Activated CD4-positive, CD25-positive, alpha-beta regulatory T cell treated with anti-CD3 and anti-CD28 coated beads, Interleukin-2, amount 50 U/mL, for 72 hours (primary cell): ENCODE data around the gene NRXN2.
"Not testable (repeated sequence)": the region's sequence is repeated elsewhere in the genome, so short reads cannot be mapped to it uniquely, and the experiment has no call there.

Source experiments
- DNase-seq: peaks from one replicate; pipeline ENCODE4 v3.0.0; 2021

NRXN2 gene

DNA sequence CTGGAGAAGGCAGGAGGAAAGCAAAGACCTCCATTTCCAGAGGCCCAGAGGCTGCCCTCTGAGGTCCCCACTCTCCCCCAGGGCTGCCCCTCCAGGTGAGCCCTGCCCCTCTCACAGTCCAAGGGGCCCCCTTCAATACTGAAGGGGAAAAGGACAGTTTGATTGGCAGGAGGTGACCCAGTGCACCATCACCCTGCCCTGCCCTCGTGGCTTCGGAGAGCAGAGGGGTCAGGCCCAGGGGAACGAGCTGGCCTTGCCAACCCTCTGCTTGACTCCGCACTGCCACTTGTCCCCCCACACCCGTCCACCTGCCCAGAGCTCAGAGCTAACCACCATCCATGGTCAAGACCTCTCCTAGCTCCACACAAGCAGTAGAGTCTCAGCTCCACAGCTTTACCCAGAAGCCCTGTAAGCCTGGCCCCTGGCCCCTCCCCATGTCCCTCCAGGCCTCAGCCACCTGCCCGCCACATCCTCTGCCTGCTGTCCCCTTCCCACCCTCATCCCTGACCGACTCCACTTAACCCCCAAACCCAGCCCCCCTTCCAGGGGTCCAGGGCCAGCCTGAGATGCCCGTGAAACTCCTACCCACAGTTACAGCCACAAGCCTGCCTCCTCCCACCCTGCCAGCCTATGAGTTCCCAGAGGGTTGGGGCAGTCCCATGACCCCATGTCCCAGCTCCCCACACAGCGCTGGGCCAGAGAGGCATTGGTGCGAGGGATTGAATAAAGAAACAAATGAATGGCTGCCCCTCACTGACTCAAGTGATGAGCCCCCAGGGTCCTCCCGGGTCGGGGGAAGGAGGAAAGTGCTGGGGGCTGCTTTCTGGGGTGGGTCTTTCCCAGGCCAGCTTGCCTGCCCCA is 121.2 kb downstream of the NRXN2 start:
- no peak for DNase-seq

DNA sequence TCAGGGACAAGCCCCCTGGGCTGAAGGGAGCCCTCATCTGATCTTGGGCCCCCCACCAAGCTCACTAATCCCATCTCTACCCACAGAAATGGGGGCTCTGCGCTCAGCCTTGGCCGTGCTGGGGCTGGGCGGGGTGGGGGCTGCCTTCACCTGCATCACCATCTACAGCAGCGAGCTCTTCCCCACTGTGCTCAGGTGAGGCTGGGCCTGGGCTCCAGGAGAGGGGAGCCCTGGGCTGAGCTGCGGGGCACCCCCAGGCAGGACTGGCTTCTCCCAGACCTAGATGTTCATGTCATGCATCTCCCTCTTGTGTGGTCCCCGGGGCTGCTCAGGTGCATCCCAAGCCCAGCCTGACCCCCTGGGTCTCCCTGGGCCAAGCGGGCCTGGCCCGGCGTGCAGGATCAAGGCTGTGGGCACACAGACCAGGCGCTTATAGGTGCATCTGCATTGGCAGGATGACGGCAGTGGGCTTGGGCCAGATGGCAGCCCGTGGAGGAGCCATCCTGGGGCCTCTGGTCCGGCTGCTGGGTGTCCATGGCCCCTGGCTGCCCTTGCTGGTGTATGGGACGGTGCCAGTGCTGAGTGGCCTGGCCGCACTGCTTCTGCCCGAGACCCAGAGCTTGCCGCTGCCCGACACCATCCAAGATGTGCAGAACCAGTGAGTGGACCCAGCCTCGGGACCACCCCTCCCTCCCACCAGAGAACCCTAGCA is 122.6 kb downstream of the NRXN2 start:
- no peak for DNase-seq

DNA sequence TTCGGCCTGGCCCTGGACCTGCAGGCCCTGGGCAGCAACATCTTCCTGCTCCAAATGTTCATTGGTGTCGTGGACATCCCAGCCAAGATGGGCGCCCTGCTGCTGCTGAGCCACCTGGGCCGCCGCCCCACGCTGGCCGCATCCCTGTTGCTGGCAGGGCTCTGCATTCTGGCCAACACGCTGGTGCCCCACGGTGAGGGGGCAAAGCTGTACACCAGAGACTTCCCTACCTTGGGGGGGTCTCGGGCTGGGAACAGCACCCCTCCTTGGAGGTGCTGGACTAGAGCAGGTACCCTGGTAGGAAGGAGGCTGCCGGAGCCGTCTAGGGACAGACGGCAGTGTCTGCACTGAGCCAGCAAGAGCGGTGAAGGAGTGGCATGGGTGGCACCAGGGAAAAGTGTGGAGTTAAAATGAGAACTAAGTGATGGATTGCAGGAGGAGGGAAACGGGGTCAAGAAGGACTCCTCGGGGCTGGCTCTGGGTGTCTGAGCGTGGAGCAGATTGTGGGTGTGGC is 123.2 kb downstream of the NRXN2 start:
- DNase-seq = no peak

DNA sequence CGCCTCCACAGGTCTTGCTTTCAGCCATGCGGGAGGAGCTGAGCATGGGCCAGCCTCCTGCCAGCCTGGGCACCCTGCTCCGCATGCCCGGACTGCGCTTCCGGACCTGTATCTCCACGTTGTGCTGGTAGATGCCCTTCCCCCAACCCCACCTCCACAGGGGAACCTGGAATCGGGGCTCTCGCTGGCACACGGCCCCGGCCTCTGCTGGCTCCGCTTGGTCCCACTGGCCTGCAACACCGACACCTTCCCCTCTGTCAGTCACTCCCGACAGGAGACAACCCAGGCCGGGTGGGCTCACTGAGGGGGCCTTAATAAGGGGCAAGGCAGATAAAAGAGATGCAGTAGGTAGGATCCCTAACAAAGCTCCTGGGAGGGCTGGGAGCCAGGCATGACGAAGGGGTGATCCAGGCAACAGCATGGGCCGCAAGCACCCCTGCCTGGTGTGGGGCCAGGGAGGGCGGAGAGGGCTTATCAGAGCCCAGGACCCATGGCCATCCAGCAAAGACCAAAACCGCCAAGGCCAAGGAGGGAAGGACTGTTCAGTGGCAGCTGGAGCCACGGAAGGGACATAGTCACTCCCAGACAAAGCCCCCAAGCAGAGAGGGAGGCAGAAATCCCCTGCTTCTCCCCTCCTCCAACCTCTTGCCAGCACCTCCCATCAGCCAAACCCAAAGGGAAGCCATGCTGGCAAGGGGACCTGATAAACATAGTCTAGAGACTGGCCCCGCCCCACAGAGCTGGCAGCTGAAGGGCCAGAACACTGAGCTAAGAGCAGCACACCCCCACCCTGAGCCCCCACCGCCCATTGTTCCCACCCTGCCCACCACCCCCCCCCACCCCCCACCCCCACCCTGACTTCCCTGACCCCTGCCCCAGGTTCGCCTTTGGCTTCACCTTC is 124.0 kb downstream of the NRXN2 start:
- no peak for DNase-seq

DNA sequence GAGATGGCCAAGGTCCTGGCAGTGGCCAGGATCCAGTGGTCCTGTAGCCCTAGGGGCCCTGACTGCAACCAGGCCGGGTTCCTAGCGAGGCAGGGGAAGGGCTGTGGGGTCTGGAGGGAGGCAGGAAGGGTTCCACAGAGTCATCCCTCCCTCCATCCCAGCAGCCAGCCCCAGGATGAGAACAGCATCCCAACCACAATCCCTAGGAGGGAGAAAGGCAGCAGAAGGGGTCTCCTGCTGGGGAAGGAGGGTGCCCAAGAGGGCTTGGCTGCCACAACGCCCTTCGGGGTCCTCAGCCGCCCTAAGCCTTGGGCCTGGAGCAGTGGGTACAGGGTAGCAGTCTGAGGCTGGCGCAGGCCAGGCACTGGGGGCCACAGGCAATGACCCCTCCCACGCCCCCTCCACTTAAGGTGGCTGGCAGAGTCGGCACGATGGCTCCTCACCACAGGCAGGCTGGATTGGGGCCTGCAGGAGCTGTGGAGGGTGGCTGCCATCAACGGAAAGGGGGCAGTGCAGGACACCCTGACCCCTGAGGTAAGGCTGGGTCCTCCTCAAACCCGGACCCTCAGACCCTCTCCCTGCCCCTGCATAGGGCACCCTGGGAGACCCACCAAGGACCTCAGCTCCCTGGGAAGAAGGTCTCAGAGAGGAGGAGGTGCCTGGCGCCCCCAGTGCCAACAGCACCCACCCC is 124.7 kb downstream of the NRXN2 start:
- DNase-seq = no peak

DNA sequence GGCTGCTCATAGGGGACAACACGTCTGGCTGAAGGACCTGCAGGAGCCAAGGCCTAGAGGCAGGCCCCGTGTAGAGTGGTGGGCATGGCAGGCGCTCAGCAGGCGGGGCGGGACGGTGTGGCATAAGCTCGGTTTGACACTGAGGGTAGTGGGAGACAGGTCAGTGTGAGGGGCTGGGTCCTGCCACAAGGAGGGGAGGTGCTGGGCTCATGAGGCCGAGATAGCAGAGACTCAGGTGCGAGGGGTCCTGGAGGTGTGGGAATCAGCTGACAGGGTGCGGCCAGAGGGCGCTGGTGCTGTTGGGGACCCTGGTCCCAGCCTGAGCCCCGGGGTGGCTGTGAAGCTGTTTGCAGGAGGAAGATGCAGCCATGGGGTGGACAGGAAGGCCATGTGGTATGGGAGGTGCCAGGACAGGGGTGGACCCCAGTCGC is 125.3 kb downstream of the NRXN2 start:
- no peak for DNase-seq

DNA sequence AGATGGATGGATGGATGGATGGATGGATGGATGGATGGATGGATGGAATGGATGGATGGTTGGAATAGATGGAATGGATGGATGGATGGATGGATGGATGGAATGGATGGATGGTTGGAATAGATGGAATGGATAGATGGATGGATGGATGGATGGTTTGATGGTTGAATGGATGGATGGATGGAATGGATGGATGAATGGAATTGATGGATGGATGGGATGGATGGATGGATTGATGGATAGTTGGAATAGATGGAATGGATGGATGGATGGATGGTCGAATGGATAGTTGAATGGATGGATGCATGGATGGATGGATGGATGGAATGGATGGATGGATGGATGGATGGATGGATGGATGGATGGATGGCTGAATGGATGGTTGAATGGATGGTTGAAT is 127.1 kb downstream of the NRXN2 start:
- not testable (repeated sequence) for DNase-seq

DNA sequence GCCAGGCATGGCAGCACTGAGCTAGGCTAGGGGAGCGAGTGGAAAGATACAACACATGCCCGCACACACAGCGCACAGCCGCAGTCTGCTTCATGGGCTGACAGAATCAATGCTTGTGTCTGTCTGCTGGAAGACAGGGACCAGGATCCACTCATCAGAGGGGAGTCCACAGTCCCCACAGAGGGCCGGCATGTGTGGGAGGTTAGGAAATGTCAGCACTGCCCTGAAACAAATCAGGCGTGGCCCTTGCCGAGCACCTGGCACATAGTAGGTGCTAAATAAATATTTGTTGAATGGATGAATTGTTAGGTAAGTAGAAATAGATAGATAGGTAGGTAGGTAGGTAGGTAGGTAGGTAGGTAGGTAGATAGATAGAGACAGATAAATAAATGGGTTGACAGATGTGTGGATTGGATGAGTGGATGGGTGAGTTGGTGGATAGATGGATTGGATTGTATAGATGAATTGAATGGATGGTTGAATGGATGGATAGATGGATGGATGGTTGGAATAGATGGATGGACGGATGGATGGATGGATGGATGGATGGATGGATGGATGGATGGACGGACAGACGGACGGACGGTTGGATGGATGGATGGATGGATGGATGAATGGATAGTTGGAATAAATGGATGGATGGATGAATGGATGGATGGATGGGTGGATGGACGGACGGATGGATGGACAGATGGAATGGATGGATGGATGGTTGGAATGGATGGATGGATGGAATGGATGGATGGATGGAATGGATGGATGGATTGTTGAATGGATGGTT is 128.6 kb downstream of the NRXN2 start:
- no peak for DNase-seq

DNA sequence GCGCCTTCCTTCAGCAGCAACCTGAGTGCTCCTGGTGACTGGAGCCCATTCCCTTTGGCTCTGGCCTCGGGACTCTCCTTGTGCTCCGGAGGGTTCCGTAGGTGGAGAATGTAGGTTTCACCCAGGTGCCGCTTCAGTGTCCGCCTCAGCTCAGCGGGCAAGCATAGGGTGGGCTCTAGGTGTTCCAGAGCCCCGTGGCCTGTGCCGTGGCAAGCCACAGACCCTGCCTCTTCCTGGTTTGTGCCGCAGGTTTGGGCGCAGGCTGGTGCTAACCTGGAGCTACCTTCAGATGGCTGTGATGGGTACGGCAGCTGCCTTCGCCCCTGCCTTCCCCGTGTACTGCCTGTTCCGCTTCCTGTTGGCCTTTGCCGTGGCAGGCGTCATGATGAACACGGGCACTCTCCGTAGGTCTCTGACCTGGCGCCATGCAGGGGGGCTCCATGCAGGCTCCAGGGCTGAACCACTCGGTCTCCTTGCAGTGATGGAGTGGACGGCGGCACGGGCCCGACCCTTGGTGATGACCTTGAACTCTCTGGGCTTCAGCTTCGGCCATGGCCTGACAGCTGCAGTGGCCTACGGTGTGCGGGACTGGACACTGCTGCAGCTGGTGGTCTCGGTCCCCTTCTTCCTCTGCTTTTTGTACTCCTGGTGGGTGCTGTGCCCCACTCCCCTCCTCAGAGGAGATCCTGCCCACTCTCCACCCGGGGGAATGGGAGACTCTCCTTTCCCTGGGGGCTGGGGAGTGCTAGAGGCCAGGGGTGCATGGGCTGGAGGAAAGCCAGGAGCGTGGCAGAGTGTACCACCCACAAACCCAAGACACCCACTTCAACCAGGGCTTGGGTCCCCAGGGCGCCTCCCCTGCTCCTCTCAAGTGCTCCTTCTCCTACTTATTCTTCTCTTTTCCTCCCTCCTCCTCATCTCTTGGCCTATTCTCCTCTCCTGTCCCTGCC is 129.6 kb downstream of the NRXN2 start:
- DNase-seq = no peak

DNA sequence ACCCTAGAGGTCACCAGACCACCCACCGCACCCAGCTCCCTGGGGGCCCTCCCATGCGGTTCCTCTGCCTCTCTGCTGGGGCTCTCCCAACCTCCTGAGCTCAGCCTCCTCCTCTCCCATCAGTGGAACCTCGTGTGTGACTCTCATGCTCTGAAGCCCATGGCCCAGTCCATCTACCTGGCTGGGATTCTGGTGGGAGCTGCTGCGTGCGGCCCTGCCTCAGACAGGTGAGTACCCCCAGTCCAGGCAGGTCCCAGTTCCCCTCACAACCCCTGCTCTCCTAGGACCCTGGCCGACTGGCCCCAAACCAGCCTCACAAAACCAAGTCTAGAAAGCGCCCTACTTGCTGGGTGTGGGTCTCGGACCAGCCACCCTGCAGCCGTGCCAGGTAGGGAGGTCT is 130.3 kb downstream of the NRXN2 start:
- DNase-seq = no peak

DNA sequence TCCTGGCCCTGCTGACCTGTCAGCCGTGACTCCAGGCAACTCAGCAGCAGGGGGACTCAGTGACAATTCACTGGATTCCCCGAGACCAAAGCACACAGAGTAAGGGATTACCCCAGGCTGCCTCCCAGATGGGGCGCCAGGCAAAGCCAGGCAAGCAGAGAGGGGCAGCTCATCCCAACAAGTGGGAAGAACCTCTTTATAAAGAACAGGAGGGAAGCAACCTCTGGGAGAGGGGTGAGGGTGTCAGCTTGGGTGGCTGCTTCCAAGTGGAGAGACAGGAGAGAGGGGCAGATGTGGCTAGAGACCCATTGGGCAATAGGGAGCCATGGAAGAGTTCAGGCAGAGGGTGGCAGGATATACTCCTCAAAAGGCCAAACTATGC is 130.8 kb downstream of the NRXN2 start:
- DNase-seq = no peak

DNA sequence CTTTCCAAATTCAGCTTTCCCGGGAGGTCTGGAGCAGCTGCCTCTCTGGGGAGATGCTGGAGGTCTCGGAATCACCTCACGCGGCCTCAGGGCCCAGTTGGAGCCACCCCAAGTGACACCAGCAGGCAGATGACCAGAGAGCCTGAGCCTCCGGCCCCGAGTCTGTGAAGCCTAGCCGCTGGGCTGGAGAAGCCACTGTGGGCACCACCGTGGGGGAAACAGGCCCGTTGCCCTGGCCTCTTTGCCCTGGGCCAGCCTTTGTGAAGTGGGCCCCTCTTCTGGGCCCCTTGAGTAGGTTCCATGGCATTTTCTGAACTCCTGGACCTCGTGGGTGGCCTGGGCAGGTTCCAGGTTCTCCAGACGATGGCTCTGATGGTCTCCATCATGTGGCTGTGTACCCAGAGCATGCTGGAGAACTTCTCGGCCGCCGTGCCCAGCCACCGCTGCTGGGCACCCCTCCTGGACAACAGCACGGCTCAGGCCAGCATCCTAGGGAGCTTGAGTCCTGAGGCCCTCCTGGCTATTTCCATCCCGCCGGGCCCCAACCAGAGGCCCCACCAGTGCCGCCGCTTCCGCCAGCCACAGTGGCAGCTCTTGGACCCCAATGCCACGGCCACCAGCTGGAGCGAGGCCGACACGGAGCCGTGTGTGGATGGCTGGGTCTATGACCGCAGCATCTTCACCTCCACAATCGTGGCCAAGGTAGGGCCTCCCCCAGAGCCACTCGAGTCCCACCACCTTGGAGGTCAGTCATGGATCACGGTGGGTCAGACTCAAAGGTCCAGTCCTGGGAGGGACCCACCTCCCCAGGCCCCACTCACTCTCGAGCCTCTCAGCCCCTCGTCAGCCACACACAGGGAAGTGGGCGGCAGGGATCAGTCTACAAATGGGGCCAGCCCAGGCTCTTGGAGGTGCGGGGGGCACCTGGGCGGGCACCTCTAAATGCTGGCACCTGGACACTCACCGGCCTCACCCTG is 131.5 kb downstream of the NRXN2 start:
- no peak for DNase-seq

DNA sequence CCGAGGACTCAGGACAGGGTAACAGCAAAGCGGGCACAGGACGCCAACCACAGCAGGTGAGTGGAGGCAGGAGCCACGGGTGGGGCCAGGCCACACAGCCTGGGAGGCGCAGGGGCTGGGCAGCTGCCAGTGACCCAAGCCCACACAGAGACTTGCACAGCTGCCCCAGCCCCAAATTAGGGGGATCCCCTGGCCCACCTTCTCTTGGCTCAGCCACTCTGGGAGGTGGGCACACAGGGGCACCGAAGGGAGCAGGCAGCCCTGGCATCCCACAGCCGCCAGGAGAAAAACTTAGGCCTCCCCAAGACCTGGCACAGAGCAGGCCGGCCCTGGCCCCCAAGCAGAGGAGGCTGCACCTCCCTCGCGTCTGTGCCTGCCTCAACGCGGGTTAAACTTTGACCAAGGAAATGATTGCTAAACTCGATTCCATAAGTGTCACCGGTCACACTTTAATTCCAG is 132.2 kb downstream of the NRXN2 start, which contains the start of gene SLC22A12:
SLC22A12 (plus strand) TSS at position 458 of the 459 bp plus-strand sequence. CDS start 337 bp downstream, outside the sequence.
- no peak for DNase-seq

DNA sequence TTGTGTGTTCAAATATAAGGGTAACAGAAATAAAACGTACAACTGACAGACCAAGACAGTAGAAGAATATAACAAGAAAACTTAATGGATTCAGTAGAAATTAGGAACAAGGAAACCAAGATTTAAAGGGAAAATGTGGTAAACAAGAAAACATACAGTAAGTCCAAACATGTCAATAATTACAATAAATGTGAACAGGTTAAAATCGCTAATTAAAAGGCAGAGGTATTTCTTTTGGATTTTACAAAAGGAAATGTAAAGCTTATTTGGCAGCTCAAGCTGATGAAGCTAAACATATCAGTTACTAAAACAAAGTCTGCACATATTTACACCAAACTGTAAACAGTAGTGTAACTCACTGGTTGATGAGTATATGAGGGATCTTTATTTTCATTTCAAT is 134.3 kb downstream of the NRXN2 start:
- DNase-seq = no peak

DNA sequence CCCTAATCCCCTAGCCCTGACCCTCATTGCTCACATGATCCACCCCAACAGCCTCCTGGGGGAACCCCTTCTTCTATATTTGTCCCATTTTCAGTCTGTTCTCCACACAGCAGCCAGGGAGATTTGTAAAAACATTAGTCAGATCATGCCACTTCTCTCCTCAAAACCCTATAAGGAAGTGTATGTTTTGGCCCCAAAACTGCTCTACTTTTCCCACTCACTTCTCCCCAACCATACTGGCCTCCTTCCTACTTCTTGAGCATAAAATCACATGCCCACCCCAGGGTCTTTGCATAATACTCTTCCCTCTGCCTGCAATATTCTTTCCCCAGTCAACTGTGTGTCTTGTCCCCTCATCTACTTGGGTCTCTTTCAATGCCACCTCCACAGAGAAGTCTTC is 136.6 kb downstream of the NRXN2 start:
- DNase-seq = no peak

DNA sequence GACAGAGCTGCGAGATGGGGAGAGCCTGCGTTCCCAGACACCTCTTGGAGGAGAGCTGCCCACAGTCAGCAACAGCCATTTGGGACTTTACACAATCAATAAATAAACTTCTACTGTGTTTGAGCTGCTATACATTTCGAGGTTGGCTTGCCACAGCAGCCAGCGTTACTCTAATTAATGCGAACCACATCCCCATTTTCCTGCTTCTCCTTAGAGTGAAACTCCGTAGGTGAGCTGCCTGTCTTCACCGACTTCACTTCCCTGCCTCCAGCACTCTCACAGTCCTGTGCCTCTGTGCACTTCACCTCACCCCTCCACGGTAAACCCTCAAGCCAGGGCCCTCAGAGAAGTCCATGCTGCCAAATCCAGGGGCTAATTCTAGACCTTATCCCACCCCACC is 137.8 kb downstream of the NRXN2 start:
- no peak for DNase-seq

DNA sequence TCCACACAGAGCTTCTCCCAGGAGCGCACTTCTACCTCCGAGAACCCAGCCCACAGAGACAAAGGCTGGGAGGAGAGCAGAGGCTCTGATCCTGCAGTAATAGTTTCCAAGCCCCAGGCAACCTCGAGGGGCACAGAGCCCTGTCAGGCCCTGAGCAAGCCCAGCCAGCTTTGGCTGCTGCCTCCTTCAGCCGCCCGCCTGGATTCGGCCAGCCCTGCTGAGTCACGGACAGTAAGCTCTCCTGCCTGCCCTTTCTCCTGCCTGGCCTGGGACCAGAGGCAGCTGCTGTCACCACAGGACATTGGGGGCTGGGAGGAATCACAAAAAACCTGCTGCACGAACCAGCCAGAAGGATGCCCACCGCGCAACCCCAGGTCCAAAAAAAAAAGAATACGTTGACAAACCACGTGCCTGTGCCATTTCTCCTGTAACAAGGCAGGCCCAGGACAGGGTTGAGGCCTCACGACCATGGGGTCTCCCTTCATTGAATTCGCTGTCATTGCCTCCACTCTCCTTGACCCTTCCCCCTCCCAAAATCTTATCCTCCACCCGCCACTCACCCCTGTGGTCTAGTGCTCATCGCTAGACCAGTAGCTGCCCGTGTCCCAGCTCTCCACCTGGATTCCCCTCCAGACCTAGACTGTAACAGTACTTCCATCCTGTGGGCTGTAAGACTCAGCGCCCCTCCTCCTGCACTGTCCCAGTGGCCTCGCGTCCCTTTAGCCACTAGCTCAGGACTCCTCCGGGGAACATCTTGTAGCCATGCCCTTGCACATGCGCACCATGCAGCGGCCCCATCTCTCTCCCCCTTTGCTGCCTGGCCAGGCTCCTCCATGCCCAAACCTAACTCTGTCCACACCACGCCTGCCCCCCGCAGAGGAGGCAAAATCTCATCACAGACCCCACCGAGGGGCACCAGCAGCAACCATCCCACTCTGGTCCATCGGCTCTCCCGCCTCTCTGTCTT is 139.4 kb downstream of the NRXN2 start:
- DNase-seq = no peak

DNA sequence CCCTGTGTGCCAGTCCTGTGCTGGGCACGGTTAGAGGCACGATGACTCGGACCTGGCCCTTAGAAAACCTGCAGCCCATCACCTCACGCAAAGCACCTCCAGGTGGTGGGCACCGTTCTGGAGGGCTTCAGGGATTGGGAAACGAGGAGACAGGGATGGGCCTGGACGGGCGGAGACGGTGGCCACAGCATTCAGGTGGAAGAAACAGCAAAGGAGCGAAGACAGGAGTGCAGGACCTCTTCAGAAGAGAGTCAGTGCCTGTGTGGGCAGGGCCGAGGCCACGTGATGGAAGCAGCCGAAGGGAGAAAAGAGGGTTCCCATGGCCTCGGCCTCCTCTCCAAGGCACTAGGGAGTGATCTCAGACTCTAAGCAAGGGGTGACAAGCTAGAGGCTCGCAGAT is 140.1 kb downstream of the NRXN2 start:
- no peak for DNase-seq
